SIG-M5 (cell line): Measurements from ENCODE around the gene ADGRB3.
"Not testable (repeated sequence)": the region's sequence is repeated elsewhere in the genome, so short reads cannot be mapped to it uniquely, and the experiment has no call there.

Experiments
- DNase-seq: peaks from one replicate; lab custom pipeline; 2025; lab: John Stamatoyannopoulos, UW

The ADGRB3 gene

GRCh38 chr6:69038841-69039240, 403.8 kb downstream of the ADGRB3 start:
- DNase-seq: no peak

DNA sequence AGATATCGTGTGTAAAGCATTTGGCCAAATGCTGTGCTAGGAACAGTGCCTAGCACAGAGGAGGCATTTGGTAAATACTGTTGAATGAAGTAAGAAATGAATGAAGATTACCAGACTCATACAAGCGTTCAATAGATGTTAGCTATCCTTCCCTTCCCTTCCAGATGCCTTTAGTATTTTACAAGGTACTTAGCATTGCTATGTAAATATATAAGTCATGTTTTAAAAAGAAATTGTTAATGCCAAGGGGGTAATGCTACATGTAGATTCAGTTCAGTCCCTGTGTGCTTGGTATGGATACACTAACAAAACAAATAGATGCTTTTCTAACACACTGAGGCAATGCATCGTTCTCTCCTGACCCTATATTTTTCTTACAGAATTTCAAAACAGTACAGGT, 407.2 kb downstream of the ADGRB3 start:
- no peak for DNase-seq

DNA sequence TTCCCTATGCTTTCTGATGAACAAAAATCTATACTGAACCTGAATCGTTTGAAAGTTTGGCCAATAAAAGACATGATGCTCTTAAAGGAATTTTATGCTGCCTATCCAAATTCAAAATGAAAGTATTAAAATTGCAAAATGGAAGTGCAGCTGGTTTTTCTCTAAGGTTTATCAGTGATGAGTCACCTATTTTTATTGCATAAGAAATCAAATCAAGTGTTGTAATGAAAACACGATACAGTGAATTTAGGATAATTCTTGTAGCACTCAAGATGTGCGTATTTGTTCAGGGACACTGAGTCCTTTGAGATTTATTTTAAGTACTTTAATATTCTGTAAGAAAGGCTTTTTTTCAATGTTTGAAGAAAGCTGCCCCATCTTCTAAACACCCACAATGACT, 409.5 kb downstream of the ADGRB3 start:
- DNase-seq: no peak

- no peak for DNase-seq
These were observed 424.3 kb downstream of the ADGRB3 start for GRCh38 chr6:69059413-69059812.

DNA sequence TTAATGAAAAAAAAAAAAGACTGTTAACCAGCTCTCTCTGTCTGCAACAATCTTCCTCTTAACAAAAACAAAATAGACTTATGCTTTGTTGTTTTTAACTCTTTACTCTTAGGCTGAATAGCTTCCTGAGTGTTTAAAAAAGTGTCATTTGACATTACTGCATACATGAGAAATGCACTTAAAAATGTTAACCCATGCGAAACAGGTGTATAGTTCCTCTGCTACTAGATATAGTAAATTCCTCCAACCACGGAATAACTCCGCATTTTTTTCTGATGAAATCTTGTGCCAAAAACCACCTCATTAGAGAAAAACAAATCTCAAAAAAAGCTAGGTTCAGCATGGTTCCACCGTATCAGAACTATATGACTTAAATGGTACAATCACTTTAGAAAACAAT, 426.0 kb downstream of the ADGRB3 start:
- no peak for DNase-seq

GRCh38 chr6:69063401-69063800, 428.3 kb downstream of the ADGRB3 start:
- DNase-seq: no peak

GRCh38 chr6:69064226-69064625, 429.1 kb downstream of the ADGRB3 start:
- no peak for DNase-seq

- DNase-seq: no peak
These were observed 434.8 kb downstream of the ADGRB3 start for GRCh38 chr6:69069881-69070280.

- no peak for DNase-seq
These were observed 437.7 kb downstream of the ADGRB3 start for GRCh38 chr6:69072796-69073195.

GRCh38 chr6:69084746-69085335, 449.8 kb downstream of the ADGRB3 start:
- DNase-seq: no peak

- DNase-seq: no peak
These were observed 451.6 kb downstream of the ADGRB3 start for GRCh38 chr6:69086689-69087088.

DNA sequence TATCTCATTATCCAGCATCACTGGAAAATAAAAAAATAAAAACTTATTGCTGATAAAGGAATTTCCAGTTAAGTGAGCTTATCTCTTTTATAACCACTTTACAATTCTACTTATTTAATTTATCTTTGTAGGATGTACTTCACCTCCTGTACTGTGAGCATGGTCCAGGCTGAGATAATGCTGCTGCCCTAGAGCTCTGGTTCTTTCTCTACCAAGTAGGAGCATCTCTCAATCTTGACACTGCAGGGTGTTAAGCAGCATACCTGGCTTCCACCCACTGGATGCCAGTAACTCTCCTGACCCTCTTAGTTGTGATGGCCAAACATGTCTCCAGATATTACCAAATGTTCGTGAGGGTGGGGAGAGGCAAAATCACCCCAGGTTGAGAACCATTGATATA, 454.5 kb downstream of the ADGRB3 start:
- no peak for DNase-seq

- DNase-seq: no peak
These were observed 455.1 kb downstream of the ADGRB3 start for GRCh38 chr6:69090132-69090531.

DNA sequence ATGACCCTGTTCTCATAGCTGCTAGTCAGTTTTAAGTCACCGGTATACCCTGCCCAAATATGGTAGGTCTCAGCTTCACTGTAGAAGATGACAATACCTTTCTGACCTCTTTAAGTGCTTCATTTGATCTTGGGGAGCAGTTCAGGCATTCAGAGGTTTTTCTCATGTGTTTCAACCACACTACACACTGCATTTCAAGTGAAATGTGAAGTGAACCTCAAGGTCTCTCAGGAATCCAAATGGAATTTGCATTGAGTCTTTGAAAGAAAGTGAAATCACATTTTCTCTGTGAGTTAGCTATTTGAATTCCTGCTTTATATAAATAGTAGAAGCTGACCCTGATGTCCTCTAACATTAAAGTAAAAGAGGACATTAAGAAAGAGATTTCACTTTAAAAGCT, 461.6 kb downstream of the ADGRB3 start:
- DNase-seq: no peak

DNA sequence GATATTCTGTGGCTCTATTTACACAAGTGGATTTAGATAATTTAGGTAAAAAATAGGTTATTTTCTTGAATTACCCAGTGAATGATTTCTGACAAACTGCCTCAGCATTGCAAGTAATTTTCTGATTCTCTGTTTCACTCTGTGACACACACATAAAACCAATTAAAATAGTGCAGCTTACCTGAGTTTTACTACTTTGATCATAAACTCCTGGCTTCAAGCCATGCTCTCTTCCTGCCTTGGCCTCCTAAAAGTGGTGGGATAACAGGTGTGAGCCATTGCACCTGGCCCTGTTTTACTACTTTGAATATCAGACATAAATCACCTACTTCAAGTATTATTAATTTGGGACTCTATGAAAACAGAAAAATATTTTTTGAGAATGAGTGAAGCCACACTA, 462.9 kb downstream of the ADGRB3 start:
- DNase-seq: no peak

GRCh38 chr6:69098910-69099309, 463.8 kb downstream of the ADGRB3 start:
- DNase-seq: no peak

- no peak for DNase-seq
These were observed 465.7 kb downstream of the ADGRB3 start for GRCh38 chr6:69100772-69101171.

- DNase-seq: no peak
These were observed 467.3 kb downstream of the ADGRB3 start for GRCh38 chr6:69102416-69102815.

DNA sequence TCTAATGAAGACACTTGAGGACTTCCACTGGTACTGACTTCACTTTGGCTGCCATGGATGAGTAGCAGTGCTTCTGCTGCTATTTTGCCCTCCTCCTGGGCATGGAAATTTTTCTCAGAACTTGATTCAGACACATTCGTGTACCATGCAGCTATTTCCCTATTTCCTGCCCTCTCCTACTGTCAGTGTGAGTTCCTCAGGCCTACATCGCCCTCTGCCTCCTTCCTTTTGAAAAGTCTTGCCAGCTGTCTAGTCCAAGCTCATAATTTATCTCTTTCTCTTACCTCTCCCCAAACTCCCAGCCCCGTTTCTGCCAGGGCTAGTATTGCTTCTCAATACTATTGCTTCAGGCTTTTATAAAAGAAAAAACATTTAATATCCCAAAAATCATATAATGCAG, 470.2 kb downstream of the ADGRB3 start:
- DNase-seq: no peak

DNA sequence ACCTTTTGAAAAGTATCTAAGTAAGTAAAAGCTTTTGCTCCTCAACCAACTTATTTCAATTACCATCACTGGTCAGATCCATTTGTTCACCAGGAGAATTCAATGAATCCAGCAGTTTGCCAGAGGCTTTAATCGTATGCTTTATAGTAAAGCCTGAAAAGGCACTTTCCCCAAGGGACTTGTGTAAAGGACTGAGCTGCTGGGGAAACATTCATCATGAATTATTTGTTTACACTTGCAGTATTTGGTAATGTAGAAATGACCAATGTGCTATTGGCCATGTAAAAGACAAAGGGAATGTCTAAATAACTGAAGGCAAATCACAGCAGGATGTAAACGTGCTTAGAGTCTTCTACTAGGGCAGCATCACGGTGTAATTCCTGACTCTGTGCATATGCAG, 471.4 kb downstream of the ADGRB3 start:
- no peak for DNase-seq

DNA sequence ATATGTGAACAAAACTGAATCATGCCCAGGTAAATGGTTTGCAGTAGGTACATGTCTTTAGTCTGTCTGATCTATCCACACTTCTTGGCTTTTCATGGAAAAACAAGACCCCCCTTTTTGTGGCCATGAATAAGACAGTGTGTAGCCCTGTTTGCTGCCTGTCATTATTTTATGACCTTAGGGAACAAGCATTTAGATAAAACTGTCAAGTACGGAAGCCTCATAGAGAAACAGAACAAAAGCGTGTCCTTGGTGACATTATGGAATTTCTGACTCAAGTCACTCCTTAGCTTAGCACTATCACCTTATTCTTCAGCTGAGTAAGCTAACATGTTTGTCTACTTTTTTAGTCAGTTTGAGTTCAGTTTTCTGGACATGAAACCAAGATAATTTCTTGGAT, 476.2 kb downstream of the ADGRB3 start:
- DNase-seq: no peak

GRCh38 chr6:69116658-69117057, 481.6 kb downstream of the ADGRB3 start:
- DNase-seq: no peak

DNA sequence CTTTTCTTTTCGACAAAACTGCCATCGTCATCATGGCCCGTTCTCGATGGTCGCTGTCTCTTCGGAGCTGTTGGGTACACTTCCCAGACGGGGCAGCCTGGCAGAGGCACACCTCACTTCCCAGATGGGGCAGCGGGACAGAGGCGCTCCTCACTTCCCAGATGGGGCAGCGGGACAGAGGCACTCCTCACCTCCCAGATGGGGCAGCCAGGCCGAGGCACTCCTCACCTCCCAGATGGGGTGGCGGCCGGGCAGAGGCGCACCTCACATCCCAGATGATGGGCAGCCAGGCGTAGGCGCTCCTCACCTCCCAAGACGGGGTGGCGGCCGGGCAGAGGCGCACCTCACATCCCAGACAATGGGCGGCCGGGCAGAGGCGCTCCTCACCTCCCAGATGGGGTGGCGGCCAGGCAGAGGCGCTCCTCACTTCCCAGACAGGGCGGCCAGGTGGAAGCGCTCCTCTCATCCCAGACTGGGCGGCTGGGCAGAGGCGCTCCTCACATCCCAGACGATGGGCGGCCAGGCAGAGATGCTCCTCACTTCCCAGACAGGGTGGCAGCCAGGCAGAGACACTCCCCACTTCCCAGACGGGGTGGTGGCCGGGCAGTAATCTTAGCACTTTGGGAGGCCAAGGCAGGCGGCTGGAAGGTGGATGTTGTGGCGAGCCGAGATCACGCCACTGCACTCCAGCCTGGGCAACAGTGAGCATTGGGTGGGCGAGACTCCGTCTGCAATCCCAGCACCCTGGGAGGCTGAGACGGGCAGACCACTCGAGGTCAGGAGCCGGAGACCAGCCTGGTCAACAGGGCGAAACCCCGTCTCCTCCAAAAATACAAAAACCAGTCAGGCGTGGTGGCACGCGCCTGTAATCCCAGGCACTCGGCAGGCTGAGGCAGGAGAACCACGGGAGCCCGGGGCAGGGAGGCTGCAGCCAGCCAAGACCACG, 486.7 kb downstream of the ADGRB3 start:
- DNase-seq: not testable (repeated sequence)

DNA sequence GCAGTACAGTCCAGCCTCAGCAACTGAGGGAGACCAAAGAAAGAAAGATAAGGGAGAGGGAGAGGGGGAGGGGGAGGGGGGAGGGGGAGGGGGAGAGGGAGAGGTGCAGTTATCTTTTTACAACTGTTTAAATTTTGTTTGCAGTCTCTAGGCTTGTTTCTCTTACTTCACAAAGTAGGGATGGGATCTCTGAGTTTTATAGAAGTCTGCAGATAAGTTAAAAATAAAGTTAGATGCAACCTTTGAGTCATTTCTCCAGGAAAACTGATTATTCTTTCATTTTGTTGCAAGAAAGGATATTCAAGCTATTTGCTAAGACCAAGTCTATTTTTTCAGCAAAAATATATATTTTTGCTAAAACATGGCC, 487.3 kb downstream of the ADGRB3 start:
- no peak for DNase-seq
